DOHH2 (cell line): Measurements from ENCODE around the gene DLEU7.

Source experiments
- H3F3A ChIP-seq: fragments of 200-600 bp; sonication (generic), shearing (Covaris generic); 2 replicates; pipeline ENCODE4 v1.6.0; 2016; ENCODE audit warnings: antibody characterized with exemption, mild to moderate bottlenecking; ENCODE audit not compliant: control insufficient read depth, insufficient read depth
- H3K27ac ChIP-seq: fragments of 200-600 bp; sonication (generic); 2 replicates; pipeline ENCODE4 v1.5.1; 2014; ENCODE audit warnings: low read depth, mild to moderate bottlenecking, low read length, moderate library complexity
- H3K27me3 ChIP-seq: fragments of 200-600 bp; sonication (generic); 2 replicates; pipeline ENCODE4 v1.6.1; 2014; ENCODE audit warnings: mild to moderate bottlenecking, low read length, mixed read lengths; ENCODE audit not compliant: control insufficient read depth
- H3K36me3 ChIP-seq: fragments of 200-600 bp; sonication (generic); 2 replicates; pipeline ENCODE4 v1.6.1; 2014; ENCODE audit warnings: mild to moderate bottlenecking, low read length, moderate library complexity, mixed read lengths; ENCODE audit not compliant: control insufficient read depth
- H3K4me1 ChIP-seq: fragments of 200-600 bp; sonication (generic); 2 replicates; pipeline ENCODE4 v1.6.1; 2014; ENCODE audit warnings: mild to moderate bottlenecking, low read length, mixed read lengths; ENCODE audit not compliant: control insufficient read depth
- H3K4me2 ChIP-seq: fragments of 200-600 bp; sonication (generic); 2 replicates; pipeline ENCODE4 v1.6.0; 2014; ENCODE audit warnings: mild to moderate bottlenecking, low read length, moderate library complexity
- H3K4me3 ChIP-seq: fragments of 200-600 bp; sonication (generic); 2 replicates; pipeline ENCODE4 v1.5.1; 2014; ENCODE audit warnings: mild to moderate bottlenecking, low read length, mixed read lengths
- H3K79me2 ChIP-seq: fragments of 200-600 bp; sonication (generic); 2 replicates; pipeline ENCODE4 v1.6.1; 2014; ENCODE audit warnings: mild to moderate bottlenecking, low read length, mixed read lengths; ENCODE audit not compliant: control insufficient read depth
- H3K9me2 ChIP-seq: fragments of 200-600 bp; sonication (generic); replicated peaks from 2 replicates; pipeline ENCODE4 v1.6.1; 2014; ENCODE audit warnings: mild to moderate bottlenecking, low read length, mixed read lengths; ENCODE audit not compliant: control insufficient read depth
- H3K9me3 ChIP-seq: fragments of 200-600 bp; sonication (generic); 2 replicates; pipeline ENCODE4 v1.6.1; 2014; ENCODE audit warnings: antibody characterized with exemption, low read length, mixed read lengths; ENCODE audit not compliant: control insufficient read depth, insufficient read depth
- H4K20me1 ChIP-seq: fragments of 200-600 bp; sonication (generic); 2 replicates; pipeline ENCODE4 v1.6.0; 2014; ENCODE audit warnings: low read depth, mild to moderate bottlenecking, antibody characterized with exemption, low read length, moderate library complexity; ENCODE audit not compliant: control insufficient read depth, insufficient read depth
- EZH2phosphoT487 ChIP-seq: fragments of 200-600 bp; sonication (generic); IDR thresholded peaks from 2 replicates; pipeline ENCODE4 v1.6.1; 2017; ENCODE audit warnings: borderline replicate concordance, mild to moderate bottlenecking, antibody characterized with exemption, low read length, moderate library complexity, mixed read lengths
- TF ChIP-seq, protein P1 (sequence below): fragments of 200-600 bp; sonication (generic); IDR thresholded peaks from one replicate; pipeline ENCODE4 v1.5.1; 2014; ENCODE audit warnings: antibody characterized with exemption, mild to moderate bottlenecking, low read depth, low read length; ENCODE audit not compliant: poor library complexity, severe bottlenecking

DLEU7 gene

DNA sequence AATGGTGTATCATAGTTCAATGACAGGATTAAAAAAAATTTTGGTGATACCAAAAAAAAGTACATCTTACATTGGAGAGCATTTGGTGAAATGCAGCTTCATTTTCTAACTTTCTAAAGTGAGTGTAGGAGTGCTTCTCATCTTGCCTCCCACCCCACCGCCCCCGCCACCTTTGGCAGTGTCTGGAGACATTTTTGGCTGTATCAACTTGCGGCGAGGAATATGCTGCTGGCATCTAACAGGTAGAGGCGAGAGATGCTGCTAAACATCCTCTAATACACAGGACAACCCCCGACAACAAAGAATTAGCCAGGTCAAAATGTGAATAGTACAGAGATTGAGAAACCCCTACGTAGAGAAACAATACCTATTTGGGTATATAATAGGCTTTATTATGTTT is 1.7 kb downstream of the DLEU7 start:
- peaks cover 10% of the 10 kb centered on the region for H3K4me1 ChIP-seq
- H3K27ac ChIP-seq: no peak overlapping the region
- no peaks in the 10 kb centered on the region; the same call in 1 of the 2 replicates for H3K9me3 ChIP-seq
- H3K4me2 ChIP-seq: no peak overlapping the region
- TF ChIP-seq, protein P1, sequence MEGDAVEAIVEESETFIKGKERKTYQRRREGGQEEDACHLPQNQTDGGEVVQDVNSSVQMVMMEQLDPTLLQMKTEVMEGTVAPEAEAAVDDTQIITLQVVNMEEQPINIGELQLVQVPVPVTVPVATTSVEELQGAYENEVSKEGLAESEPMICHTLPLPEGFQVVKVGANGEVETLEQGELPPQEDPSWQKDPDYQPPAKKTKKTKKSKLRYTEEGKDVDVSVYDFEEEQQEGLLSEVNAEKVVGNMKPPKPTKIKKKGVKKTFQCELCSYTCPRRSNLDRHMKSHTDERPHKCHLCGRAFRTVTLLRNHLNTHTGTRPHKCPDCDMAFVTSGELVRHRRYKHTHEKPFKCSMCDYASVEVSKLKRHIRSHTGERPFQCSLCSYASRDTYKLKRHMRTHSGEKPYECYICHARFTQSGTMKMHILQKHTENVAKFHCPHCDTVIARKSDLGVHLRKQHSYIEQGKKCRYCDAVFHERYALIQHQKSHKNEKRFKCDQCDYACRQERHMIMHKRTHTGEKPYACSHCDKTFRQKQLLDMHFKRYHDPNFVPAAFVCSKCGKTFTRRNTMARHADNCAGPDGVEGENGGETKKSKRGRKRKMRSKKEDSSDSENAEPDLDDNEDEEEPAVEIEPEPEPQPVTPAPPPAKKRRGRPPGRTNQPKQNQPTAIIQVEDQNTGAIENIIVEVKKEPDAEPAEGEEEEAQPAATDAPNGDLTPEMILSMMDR: no peak
- no peaks in the 10 kb centered on the region for H4K20me1 ChIP-seq
- no peaks in the 10 kb centered on the region for H3F3A ChIP-seq
- no peak overlapping the region for H3K4me3 ChIP-seq
- H3K9me2 ChIP-seq: no peaks in the 10 kb centered on the region
- no peaks in the 10 kb centered on the region for H3K79me2 ChIP-seq
- H3K36me3 ChIP-seq: no peaks in the 10 kb centered on the region
- no peaks in the 10 kb centered on the region for H3K27me3 ChIP-seq

DNA sequence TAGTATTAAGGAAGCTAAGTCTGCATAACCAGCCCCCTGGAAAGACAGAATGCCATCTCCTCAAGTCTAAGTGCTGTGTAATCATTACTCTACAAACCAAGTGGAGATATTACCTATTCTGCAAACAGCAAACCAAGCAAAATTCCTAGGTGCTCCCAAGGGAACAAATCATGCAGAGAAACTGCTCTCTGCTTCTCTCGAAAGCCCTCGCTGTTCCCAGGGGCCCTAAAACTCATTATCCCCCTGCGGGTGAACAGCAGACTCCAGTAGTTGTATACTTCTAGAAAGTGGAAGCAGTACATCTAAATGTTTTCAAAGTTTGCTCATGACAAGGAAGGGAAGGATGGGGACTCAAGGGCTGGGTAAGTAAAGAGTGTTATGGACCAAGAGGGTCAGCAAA is 3.2 kb downstream of the DLEU7 start:
- no peaks in the 10 kb centered on the region for H3F3A ChIP-seq
- TF ChIP-seq, protein P1: no peak
- TF ChIP-seq EZH2phosphoT487: no peak
- H3K27ac ChIP-seq: no peak overlapping the region
- H3K79me2 ChIP-seq: no peaks in the 10 kb centered on the region
- no peak overlapping the region for H3K4me3 ChIP-seq
- no peaks in the 10 kb centered on the region for H3K9me2 ChIP-seq
- H4K20me1 ChIP-seq: no peaks in the 10 kb centered on the region
- H3K4me1 ChIP-seq: no peaks in the 10 kb centered on the region
- no peaks in the 10 kb centered on the region for H3K27me3 ChIP-seq
- no peaks in the 10 kb centered on the region for H3K36me3 ChIP-seq
- H3K9me3 ChIP-seq: no peaks in the 10 kb centered on the region; the same call in 1 of the 2 replicates
- no peak overlapping the region for H3K4me2 ChIP-seq

DNA sequence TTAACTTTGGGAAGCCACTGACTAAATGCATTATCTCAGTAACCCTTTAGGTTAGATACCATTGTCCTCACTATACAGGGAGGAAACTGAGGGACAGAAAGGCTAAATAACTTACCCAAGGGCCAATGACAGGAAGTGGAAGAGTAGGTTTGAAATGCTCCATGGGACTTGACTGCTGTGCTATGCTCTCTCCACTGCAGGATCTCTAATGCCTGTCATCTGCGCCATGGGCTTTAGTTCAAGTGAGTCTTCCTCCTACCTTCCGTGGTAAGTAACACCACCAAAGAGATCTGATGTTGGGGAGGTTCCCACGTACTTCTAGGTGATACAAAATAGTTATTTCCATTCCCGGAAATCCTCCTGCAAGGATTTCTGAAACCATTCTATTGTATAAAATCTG is 3.7 kb downstream of the DLEU7 start:
- H3K36me3 ChIP-seq: no peaks in the 10 kb centered on the region
- TF ChIP-seq, protein P1: no peak
- TF ChIP-seq EZH2phosphoT487: no peak
- no peaks in the 10 kb centered on the region for H3K9me2 ChIP-seq
- no peaks in the 10 kb centered on the region for H3K27me3 ChIP-seq
- H3K79me2 ChIP-seq: no peaks in the 10 kb centered on the region
- no peak overlapping the region for H3K4me2 ChIP-seq
- H3K4me1 ChIP-seq: no peaks in the 10 kb centered on the region
- no peak overlapping the region for H3K4me3 ChIP-seq
- no peaks in the 10 kb centered on the region; the same call in 1 of the 2 replicates for H3K9me3 ChIP-seq
- H3K27ac ChIP-seq: no peak overlapping the region
- no peaks in the 10 kb centered on the region for H4K20me1 ChIP-seq
- H3F3A ChIP-seq: no peaks in the 10 kb centered on the region

DNA sequence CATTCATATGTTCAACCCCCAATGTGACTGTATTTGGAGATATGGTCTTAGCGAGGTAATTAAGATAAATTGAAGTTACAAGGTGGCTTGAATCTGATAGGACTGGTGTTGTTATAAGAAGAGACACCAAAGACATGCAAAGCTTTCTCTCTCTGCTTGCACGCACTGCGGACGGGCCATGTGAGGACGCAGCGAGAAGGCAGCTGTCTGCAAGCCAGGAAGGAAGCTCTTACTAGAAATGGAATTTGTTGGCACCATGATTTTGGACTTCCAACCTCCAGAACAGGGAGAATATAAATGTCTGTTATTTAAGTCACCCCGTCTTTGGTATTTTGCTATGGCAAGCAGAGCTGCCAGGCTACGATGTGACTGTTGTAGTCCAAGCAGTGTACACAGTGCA is 4.8 kb downstream of the DLEU7 start:
- Histone ChIP-seq H3K4me2 (no peak overlapping the region), H3K9me2 (no peaks in the 10 kb centered on the region), H3K27ac (no peak overlapping the region), H3K4me1 (no peaks in the 10 kb centered on the region), H4K20me1 (no peaks in the 10 kb centered on the region), H3K9me3 (no peaks in the 10 kb centered on the region; the same call in 1 of the 2 replicates), H3K79me2 (no peaks in the 10 kb centered on the region), H3K27me3 (no peaks in the 10 kb centered on the region), H3K36me3 (no peaks in the 10 kb centered on the region), H3F3A (no peaks in the 10 kb centered on the region), H3K4me3 (no peak overlapping the region)
- TF ChIP-seq, protein P1: no peak
- no peak for TF ChIP-seq EZH2phosphoT487
